ENCODE measurements around the gene MMD2. TPM values are rescaled to one million over a fixed set of nuclear protein-coding genes. Genes with fewer than 3 reads are reported as not detected.

Gene MMD2
- total RNA-seq, 1 experiment from 2014 or later, result not detected

- no peaks in the 10 kb centered on the region for H3K9me3 ChIP-seq (ENCODE audit: low read length)
- POLR2A ChIA-PET (ENCODE audit: unreplicated experiment), result no interaction called here
- peak overlapping the region; percentile 89 for H3K4me2 ChIP-seq (ENCODE audit: low read length)
- H2AFZ ChIP-seq (ENCODE audit: low read length), result peak overlapping the region; percentile 82
- no peaks in the 10 kb centered on the region for H4K20me1 ChIP-seq (ENCODE audit: low read length)
- H3K9ac ChIP-seq (ENCODE audit: low read length), result peak overlapping the region; percentile 59
- no TSS peak for BruUV-seq (replicated peaks)
- no peak for TF ChIP-seq EZH2 (IDR thresholded peaks at IDR 0.05; ENCODE audit: low read length, unreplicated experiment)
- TF ChIP-seq EZH2phosphoT487 (IDR thresholded peaks at IDR 0.05; ENCODE audit: borderline replicate concordance, low read length), result no peak
- TF ChIP-seq, protein P1, sequence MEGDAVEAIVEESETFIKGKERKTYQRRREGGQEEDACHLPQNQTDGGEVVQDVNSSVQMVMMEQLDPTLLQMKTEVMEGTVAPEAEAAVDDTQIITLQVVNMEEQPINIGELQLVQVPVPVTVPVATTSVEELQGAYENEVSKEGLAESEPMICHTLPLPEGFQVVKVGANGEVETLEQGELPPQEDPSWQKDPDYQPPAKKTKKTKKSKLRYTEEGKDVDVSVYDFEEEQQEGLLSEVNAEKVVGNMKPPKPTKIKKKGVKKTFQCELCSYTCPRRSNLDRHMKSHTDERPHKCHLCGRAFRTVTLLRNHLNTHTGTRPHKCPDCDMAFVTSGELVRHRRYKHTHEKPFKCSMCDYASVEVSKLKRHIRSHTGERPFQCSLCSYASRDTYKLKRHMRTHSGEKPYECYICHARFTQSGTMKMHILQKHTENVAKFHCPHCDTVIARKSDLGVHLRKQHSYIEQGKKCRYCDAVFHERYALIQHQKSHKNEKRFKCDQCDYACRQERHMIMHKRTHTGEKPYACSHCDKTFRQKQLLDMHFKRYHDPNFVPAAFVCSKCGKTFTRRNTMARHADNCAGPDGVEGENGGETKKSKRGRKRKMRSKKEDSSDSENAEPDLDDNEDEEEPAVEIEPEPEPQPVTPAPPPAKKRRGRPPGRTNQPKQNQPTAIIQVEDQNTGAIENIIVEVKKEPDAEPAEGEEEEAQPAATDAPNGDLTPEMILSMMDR (conservative IDR thresholded peaks at IDR 0.05; ENCODE audit: low read depth, low read length), result no peak
- H3K4me3 ChIP-seq (ENCODE audit: low read length), result peak overlapping the region; percentile 70
- ATAC-seq (peak; percentile 2; the same call in 1 of the 2 replicates), DNase-seq (no peak)
- H3F3A ChIP-seq (ENCODE audit: low read length, unreplicated experiment), result no peaks in the 10 kb centered on the region
- H3K79me2 ChIP-seq (ENCODE audit: low read length), result no peaks in the 10 kb centered on the region
- no peaks in the 10 kb centered on the region for H3K27me3 ChIP-seq (ENCODE audit: low read length)
- 0 out of 2 replicates have a peak, but pooled peaks cover 10% of the 10 kb centered on the region for H3K4me1 ChIP-seq (ENCODE audit: insufficient read depth, low read length)
- H3K27ac ChIP-seq (ENCODE audit: low read length), result no peak overlapping the region
- CTCF ChIA-PET, result interaction anchor here (0.6 to 1.5 kb wide), 6 partner anchors 44 to 206 kb away, joined by 3 to 7 read pairs (median 3); no protein-coding TSS in a partner anchor
- no peaks in the 10 kb centered on the region for H3K36me3 ChIP-seq (ENCODE audit: low read depth, low read length)
- no peaks in the 10 kb centered on the region for H3K9me2 ChIP-seq (replicated peaks; ENCODE audit: low read length)
- intact Hi-C loops (cut with micrococcal nuclease), result loop anchor here (1.0 to 10.0 kb wide), 3 partner anchors 34 to 92 kb away; no protein-coding TSS in a partner anchor
Observed at GRCh38 chr7:4883033-4883371, 76.0 kb downstream of the MMD2 start.

- Histone ChIP-seq H3K9me2 (replicated peaks; ENCODE audit: low read length) (no peaks in the 10 kb centered on the region), H3K4me1 (ENCODE audit: insufficient read depth, low read length) (0 out of 2 replicates have a peak, but pooled peaks cover 10% of the 10 kb centered on the region), H3K79me2 (ENCODE audit: low read length) (no peaks in the 10 kb centered on the region), H3K9me3 (ENCODE audit: low read length) (no peaks in the 10 kb centered on the region), H2AFZ (ENCODE audit: low read length) (peak overlapping the region; percentile 82), H3K4me3 (ENCODE audit: low read length) (peak overlapping the region; percentile 70), H3K27ac (ENCODE audit: low read length) (no peak overlapping the region), H3F3A (ENCODE audit: low read length, unreplicated experiment) (no peaks in the 10 kb centered on the region), H3K27me3 (ENCODE audit: low read length) (no peaks in the 10 kb centered on the region), H3K36me3 (ENCODE audit: low read depth, low read length) (no peaks in the 10 kb centered on the region), H3K4me2 (ENCODE audit: low read length) (peak overlapping the region; percentile 89), H4K20me1 (ENCODE audit: low read length) (no peaks in the 10 kb centered on the region), H3K9ac (ENCODE audit: low read length) (peak overlapping the region; percentile 59)
- BruUV-seq (replicated peaks), result TSS peak; percentile 46
- ChIA-PET POLR2A (ENCODE audit: unreplicated experiment) (no interaction called here), CTCF (interaction anchor here (0.7 to 1.5 kb wide), 5 partner anchors 44 to 106 kb away, joined by 3 to 7 read pairs (median 3); no protein-coding TSS in a partner anchor)
- intact Hi-C loops (cut with micrococcal nuclease), result loop anchor here (1.0 to 10.0 kb wide), 3 partner anchors 33 to 92 kb away; no protein-coding TSS in a partner anchor
- ATAC-seq (peak; percentile 69), DNase-seq (peak; percentile 61)
- TF ChIP-seq, protein P1 (conservative IDR thresholded peaks at IDR 0.05; ENCODE audit: low read depth, low read length), result no peak
- no peak for TF ChIP-seq EZH2phosphoT487 (IDR thresholded peaks at IDR 0.05; ENCODE audit: borderline replicate concordance, low read length)
- TF ChIP-seq EZH2 (IDR thresholded peaks at IDR 0.05; ENCODE audit: low read length, unreplicated experiment), result no peak
Observed at GRCh38 chr7:4882169-4883032, 76.6 kb downstream of the MMD2 start.
